ENCODE results near the gene DTNB. TPM values are rescaled to one million over a fixed set of nuclear protein-coding genes. Genes with fewer than 3 reads are reported as not detected.

Gene DTNB
- total and polyA plus RNA-seq, 2 of the 4 experiments (the other 2 are of a cell fraction): 3.8 to 5.3 TPM

DNA sequence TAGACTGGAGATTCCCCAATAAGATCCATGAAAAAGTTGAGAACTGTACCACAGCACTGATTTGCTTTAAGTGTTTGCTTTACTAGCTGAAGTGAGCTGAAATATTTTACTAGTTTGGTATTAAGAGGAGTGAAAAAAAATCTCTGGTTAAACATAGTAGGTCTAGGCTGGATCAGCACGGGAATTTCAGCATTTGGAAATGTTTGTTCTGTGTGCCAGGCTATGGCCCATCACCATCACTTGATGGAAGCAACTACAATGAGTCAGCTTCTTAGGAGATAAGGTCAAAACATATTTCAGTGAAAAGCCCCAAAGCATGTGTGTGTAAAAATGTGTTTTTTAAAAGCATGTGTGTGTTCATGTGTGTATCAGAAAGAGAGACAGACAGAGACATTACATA is 200.2 kb downstream of the DTNB start:
- no TSS peak for BruUV-seq (replicated peaks)
- dilution Hi-C loops (cut with HindIII; ENCODE audit: low sequenced_read_pairs, unreplicated experiment) (no loop called here), intact Hi-C loops (cut with micrococcal nuclease) (no loop called here), in situ Hi-C loops (cut with MboI; ENCODE audit: low sequenced_read_pairs) (no loop called here)
- no peak overlapping the region for H3K9ac ChIP-seq (ENCODE audit: low read depth, low read length)
- TF ChIP-seq RAD21 (IDR thresholded peaks at IDR 0.05; ENCODE audit: low read length) (no peak), BHLHE40 (IDR thresholded peaks at IDR 0.05; ENCODE audit: low read depth, low read length) (no peak), FOS (IDR thresholded peaks at IDR 0.05; ENCODE audit: low read depth, low read length) (no peak), USF2 (IDR thresholded peaks at IDR 0.05; ENCODE audit: low read depth, low read length) (no peak), CHD1 (IDR thresholded peaks at IDR 0.05; ENCODE audit: low read depth, low read length) (no peak), POLR2A (IDR thresholded peaks at IDR 0.05; ENCODE audit: low read depth, low read length) (no peak), MAFK (IDR thresholded peaks at IDR 0.05; ENCODE audit: low read depth, low read length) (no peak), CEBPB (IDR thresholded peaks at IDR 0.05; ENCODE audit: low read depth, low read length) (no peak), SMC3 (IDR thresholded peaks at IDR 0.05; ENCODE audit: low read depth, low read length) (no peak), ELK1 (IDR thresholded peaks at IDR 0.05; ENCODE audit: borderline replicate concordance, low read depth, low read length) (no peak), NFE2L2 (IDR thresholded peaks at IDR 0.05; ENCODE audit: low read depth, low read length) (no peak), RFX5 (IDR thresholded peaks at IDR 0.05; ENCODE audit: low read depth, low read length) (no peak), RCOR1 (IDR thresholded peaks at IDR 0.05; ENCODE audit: insufficient replicate concordance, low read length) (no peak), MAZ (IDR thresholded peaks at IDR 0.05; ENCODE audit: borderline replicate concordance, low read depth, low read length) (no peak), CTCF (conservative IDR thresholded peaks at IDR 0.05; ENCODE audit: low read depth, low read length) (no peak), MXI1 (IDR thresholded peaks at IDR 0.05; ENCODE audit: borderline replicate concordance, low read depth, low read length) (no peak)
- ChIA-PET CTCF (interaction anchor here (0.6 kb wide), 1 partner anchor 36 kb away, joined by 3 read pairs; no protein-coding TSS in a partner anchor), POLR2A (ENCODE audit: unreplicated experiment) (no interaction called here)
- H3K18ac ChIP-seq (ENCODE audit: low read depth, low read length): no peak overlapping the region
- no peak overlapping the region for H2BK120ac ChIP-seq (ENCODE audit: low read depth, low read length)
- H3K36me3 ChIP-seq (ENCODE audit: control insufficient read depth, insufficient read depth, low read length): no peaks in the 10 kb centered on the region
- H3K9me1 ChIP-seq (ENCODE audit: insufficient read depth, low read length): no peaks in the 10 kb centered on the region
- no peak overlapping the region for H2BK15ac ChIP-seq (ENCODE audit: low read depth, low read length)
- H3K23ac ChIP-seq (ENCODE audit: low read depth, low read length): no peak overlapping the region
- no peak overlapping the region for H3K14ac ChIP-seq (replicated peaks; ENCODE audit: low read depth, low read length)
- no peak overlapping the region for H3K4ac ChIP-seq (ENCODE audit: low read depth, low read length)
- H3K4me1 ChIP-seq (ENCODE audit: control insufficient read depth, insufficient read depth, low read length): no peaks in the 10 kb centered on the region
- no peak overlapping the region for H2AFZ ChIP-seq (replicated peaks; ENCODE audit: low read length, poor library complexity)
- H4K8ac ChIP-seq (ENCODE audit: low read depth in 2 of 2, low read length in 2 of 2): no peak overlapping the region
- ATAC-seq (ENCODE audit: low read depth): no peak
- H2AK5ac ChIP-seq (ENCODE audit: low read depth, low read length): no peak overlapping the region
- H3K27ac ChIP-seq (ENCODE audit: insufficient read depth, low read length): no peak overlapping the region
- no peaks in the 10 kb centered on the region for H3K79me1 ChIP-seq (ENCODE audit: low read depth in 1 of 2, low read length in 2 of 2)
- no peak overlapping the region for H3K4me3 ChIP-seq (ENCODE audit: insufficient read depth, low read depth, low read length)
- no peak overlapping the region for H2AK9ac ChIP-seq (replicated peaks; ENCODE audit: low read depth, low read length, poor library complexity)
- DNase-seq: no peak
- WGBS, 2 experiments (ENCODE audit: extremely low coverage in 2 of 2, insufficient read length in 1 of 2): no CpG with 5 or more reads among the region's 1 CpG
- no peak overlapping the region for H4K5ac ChIP-seq (ENCODE audit: low read depth, low read length)
- no peaks in the 10 kb centered on the region for H3K27me3 ChIP-seq (ENCODE audit: control insufficient read depth, insufficient read depth, low read length)
- no peak overlapping the region for H3K4me2 ChIP-seq (ENCODE audit: low read depth, low read length)
- H4K20me1 ChIP-seq (ENCODE audit: insufficient read depth, low read length): no peaks in the 10 kb centered on the region
- H3K56ac ChIP-seq (ENCODE audit: extremely low read depth, insufficient read depth, low read length): no peak overlapping the region
- no peak overlapping the region for H2BK20ac ChIP-seq (ENCODE audit: low read depth, low read length)
- H2BK5ac ChIP-seq (ENCODE audit: low read depth, low read length, poor library complexity, severe bottlenecking): no peak overlapping the region
- no peak overlapping the region for H4K91ac ChIP-seq (ENCODE audit: insufficient read depth, low read depth, low read length)
- H3K9me3 ChIP-seq (ENCODE audit: control insufficient read depth, insufficient read depth, low read length): peaks cover 10% of the 10 kb centered on the region
